Activated CD4-positive, alpha-beta T cell treated with anti-CD3 and anti-CD28 coated beads, Interleukin-2, amount 50 U/mL, for 16 hours (primary cell): ENCODE measurements around the gene ACTR3.

ENCODE experiments used
- DNase-seq: peaks from one replicate; pipeline ENCODE4 v3.0.0-alpha.2; 2020

ACTR3 gene

DNA sequence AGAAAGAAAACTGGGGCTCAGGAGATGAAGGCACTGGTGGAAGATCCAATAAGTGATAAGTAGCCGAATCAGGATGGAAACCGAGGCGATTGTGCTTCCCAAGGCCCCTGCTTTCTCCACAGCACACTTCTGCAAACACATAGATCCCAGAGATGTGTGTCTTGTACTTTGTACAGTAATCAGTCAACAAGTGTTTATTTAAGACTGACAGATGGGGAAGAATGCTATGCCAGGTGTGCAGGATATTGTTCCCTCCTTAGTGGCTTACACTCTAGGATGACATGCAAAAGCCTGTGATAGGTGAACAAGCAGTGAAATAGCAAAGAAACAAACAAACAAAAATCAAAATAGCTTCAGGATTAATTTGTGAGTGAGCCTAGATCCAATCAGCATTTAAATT, 116.6 kb downstream of the ACTR3 start:
- DNase-seq: no peak

DNA sequence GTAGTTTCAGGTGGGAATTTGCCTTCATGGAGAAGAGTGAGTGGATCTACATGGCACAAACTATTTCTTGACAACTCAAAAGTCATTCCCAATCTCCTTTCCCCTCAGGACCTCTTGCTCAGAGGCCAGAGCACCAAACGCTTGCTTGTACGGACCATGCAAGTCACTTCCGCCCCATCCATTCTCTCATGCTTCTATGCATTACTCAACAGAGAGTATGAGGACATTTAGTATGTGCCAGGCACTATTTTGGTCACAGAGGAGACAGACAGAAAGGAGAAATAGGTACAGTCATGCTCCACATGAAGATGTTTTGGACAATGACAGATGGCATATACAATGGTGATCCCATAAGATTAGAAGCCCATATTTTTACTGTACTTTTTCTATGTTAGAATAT, 117.5 kb downstream of the ACTR3 start:
- DNase-seq: no peak

DNA sequence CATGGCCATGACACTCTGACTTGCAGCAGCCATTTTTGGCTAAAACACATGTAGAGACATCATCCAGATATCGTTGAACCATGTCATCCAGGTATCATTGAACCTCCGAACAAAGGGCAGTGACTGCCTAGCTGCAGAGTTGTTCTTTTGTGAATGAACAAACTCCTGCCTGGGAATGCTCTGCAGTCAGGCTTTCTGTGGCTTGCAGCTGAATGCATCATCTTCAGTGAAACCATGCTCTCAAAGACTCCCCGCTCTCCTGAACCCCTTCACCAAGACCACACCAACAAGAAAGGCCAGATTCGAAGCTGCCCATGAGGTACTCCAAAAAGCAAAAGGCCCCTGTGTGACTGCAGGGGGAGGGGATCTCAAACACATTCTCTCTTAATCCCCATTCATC, 118.8 kb downstream of the ACTR3 start:
- no peak for DNase-seq

DNA sequence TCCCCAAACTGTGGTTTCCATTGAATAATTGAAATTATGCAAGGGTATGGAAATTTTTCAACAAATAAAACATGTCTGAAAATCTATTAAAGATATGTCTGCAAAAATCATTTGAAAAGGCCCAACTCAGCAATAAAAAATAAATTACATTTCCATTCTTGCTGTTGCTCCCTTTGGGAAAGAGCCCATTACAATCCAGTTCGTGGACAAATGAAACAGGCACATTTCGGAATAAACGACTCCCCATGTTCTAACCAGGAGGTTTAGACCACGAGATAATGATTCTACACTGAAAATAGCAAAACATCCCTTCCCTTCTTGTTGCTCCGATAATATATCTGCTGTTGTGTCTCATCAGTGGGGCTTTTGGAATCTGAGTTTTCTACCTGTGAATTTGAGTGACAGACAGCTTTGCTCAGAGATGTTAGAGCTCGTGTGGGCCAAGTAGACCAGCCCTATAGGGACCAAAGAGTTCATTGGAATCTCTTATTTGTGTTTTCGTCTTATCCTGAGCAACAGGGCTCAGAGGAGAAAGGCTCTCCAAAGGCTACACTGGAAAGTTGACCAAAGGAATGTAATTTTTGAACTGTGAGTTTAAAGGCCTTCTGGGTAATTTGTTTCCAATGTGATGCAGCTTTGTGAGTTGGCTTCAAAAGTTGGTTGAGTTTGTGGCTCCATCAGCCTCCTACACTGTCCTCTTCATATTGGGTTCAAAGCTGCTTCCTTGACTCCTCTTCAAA, 119.5 kb downstream of the ACTR3 start:
- DNase-seq: no peak

DNA sequence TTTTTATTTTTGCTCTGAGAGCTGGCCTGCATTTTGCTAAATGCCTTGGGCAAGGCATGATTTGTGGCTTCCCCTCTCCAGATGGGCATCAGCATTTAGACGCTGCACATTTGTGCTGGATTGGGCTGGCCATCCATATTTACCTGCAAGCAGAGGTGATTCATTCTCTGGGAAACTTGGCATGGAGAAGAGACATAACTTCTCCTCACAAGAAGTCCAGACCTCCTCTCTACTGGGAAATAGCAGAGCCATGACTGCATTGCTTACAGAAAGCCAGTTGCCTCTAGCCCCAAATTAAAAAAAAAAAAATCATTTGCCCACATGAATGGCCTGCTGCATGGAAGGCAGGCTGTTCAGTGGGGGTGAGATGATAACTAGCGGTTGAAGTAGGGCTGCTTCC, 120.1 kb downstream of the ACTR3 start:
- no peak for DNase-seq

DNA sequence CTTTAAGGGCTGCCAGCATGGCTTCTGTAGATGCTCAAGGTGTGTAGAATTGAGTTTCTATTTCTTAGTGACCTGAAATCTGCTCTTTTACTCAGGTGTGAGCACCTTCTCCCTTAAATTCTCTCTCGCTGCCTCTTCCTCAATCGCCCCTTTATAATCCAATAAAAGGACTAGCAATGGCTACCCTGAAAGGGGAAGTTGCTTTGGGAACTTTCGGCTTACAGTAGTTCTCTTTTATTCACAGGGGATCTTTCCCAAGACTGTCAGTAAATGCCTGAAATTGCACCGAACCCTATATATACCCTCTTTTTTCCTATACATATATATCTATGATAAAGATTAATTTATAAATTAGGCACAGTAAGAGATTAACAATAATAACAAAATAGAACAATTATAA, 121.8 kb downstream of the ACTR3 start:
- no peak for DNase-seq
